ENCODE data around the gene FRMD6. TPM values are rescaled to one million over a fixed set of nuclear protein-coding genes. Genes with fewer than 3 reads are reported as not detected.

The FRMD6 gene
- total and polyA plus RNA-seq, 9 of the 15 experiments (the other 6 are each of a cell fraction or from before 2014, with no cell fraction given), result 0.11 to 0.92 (median 0.53) TPM

DNA sequence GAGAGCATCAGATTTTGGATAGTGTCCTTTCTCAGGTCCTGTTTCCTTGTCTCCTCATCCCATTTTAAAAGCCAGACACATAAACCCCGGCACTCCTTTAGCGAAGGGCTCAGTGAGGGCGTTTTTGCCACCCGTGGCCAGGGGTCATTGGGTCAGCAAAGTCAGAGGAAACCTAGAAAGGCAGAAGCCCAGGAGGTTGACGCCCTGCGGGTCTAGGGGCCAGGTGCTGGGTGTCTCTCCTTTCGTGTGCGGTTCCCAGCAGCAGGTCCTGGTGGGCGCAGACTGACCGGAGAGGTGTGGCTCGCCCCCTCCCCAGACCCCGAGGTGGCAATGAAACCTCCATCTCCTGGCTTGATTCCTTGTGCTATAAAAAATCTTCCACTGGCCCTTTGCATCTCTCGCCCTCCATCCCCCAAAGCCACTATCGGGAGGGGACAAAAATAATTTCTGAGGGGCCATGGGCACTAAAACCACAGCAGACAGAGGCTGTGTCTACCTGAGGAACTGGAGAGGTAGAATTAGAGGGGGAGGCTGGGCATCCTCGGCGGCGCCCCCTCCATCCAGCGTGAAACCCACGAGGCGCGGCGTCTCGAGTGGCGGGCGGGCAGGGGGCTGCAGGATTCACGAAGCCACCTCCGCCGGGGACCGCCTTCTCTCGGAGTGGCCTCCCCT lies 858 bp upstream of the FRMD6 start (continued):
- TF ChIP-seq, protein P1, sequence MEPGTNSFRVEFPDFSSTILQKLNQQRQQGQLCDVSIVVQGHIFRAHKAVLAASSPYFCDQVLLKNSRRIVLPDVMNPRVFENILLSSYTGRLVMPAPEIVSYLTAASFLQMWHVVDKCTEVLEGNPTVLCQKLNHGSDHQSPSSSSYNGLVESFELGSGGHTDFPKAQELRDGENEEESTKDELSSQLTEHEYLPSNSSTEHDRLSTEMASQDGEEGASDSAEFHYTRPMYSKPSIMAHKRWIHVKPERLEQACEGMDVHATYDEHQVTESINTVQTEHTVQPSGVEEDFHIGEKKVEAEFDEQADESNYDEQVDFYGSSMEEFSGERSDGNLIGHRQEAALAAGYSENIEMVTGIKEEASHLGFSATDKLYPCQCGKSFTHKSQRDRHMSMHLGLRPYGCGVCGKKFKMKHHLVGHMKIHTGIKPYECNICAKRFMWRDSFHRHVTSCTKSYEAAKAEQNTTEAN (CRISPR knock-in tag; IDR thresholded peaks at IDR 0.05), result no peak
- TF ChIP-seq, protein P2, sequence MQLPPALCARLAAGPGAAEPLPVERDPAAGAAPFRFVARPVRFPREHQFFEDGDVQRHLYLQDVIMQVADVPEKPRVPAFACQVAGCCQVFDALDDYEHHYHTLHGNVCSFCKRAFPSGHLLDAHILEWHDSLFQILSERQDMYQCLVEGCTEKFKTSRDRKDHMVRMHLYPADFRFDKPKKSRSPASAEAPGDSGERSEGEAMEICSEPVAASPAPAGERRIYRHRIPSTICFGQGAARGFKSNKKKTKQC (CRISPR knock-in tag; IDR thresholded peaks at IDR 0.05), result peak; percentile 66; the same call in 1 of the 2 replicates
- TF ChIP-seq SAFB (IDR thresholded peaks at IDR 0.05; ENCODE audit: borderline replicate concordance, low read depth, low read length) (0 out of 2 replicates have a peak, but pooled peaks have one; percentile 19), POLR3G (IDR thresholded peaks at IDR 0.05; ENCODE audit: extremely low read depth, insufficient read length, insufficient replicate concordance) (no peak), PHF8 (IDR thresholded peaks at IDR 0.05; ENCODE audit: borderline replicate concordance, low read length) (peak; percentile 34; the same call in 1 of the 2 replicates)
